Islet precursor cell (in vitro differentiated cells): ENCODE measurements around the gene CFAP46.
"Not testable (repeated sequence)": the region's sequence is repeated elsewhere in the genome, so short reads cannot be mapped to it uniquely, and the experiment has no call there.

Source experiments
- DNase-seq: peaks from one replicate; pipeline ENCODE4 v3.0.0-alpha.2; 2018

CFAP46 gene

GRCh38 chr10:132943791-132944404 lies 1.5 kb upstream of the CFAP46 start:
- no peak for DNase-seq

GRCh38 chr10:132943058-132943790 lies 854 bp upstream of the CFAP46 start:
- DNase-seq: no peak

GRCh38 chr10:132941640-132942051 lies 724 bp downstream of the CFAP46 start:
- no peak for DNase-seq

- no peak for DNase-seq
These were observed 1.4 kb downstream of the CFAP46 start for GRCh38 chr10:132940791-132941465.

GRCh38 chr10:132939957-132940790 lies 2.2 kb downstream of the CFAP46 start:
- DNase-seq: peak; percentile 75

- no peak for DNase-seq
These were observed 2.9 kb downstream of the CFAP46 start for GRCh38 chr10:132939378-132939955.

GRCh38 chr10:132938472-132939339 lies 3.7 kb downstream of the CFAP46 start:
- DNase-seq: peak; percentile 86

- DNase-seq: no peak
These were observed 4.5 kb downstream of the CFAP46 start for GRCh38 chr10:132937861-132938260.

GRCh38 chr10:132934953-132935352 lies 7.4 kb downstream of the CFAP46 start:
- no peak for DNase-seq

- DNase-seq: no peak
These were observed 8.9 kb downstream of the CFAP46 start for GRCh38 chr10:132933308-132934042.

- DNase-seq: no peak
These were observed 9.7 kb downstream of the CFAP46 start for GRCh38 chr10:132932461-132933307.

- DNase-seq: not testable (repeated sequence)
These were observed 10.8 kb downstream of the CFAP46 start for GRCh38 chr10:132931258-132932250.

GRCh38 chr10:132930701-132931100 lies 11.7 kb downstream of the CFAP46 start:
- not testable (repeated sequence) for DNase-seq

GRCh38 chr10:132929953-132930548 lies 12.3 kb downstream of the CFAP46 start:
- no peak for DNase-seq

- no peak for DNase-seq
These were observed 12.9 kb downstream of the CFAP46 start for GRCh38 chr10:132929480-132929879.

- no peak for DNase-seq
These were observed 14.1 kb downstream of the CFAP46 start for GRCh38 chr10:132928261-132928660.

GRCh38 chr10:132927824-132928223 lies 14.5 kb downstream of the CFAP46 start:
- DNase-seq: no peak
